IMR-90 (cell line): ENCODE measurements around the gene SNX5. TPM values are rescaled to one million over a fixed set of nuclear protein-coding genes. Genes with fewer than 3 reads are reported as not detected.

Experiments used
- ATAC-seq: fragments of 200-7000 bp; cut with Tn5 transposase; 2 replicates; pipeline ENCODE4 v1.9.1; 2020; ENCODE audit warnings: low read depth, mild to moderate bottlenecking, moderate library complexity
- BruUV-seq: library from RNA; stranded (reverse); fragments of 400-500 nt; replicated peaks from 2 replicates; lab custom pipeline; 2021; lab: Mats Ljungman, UMichigan
- CTCF ChIA-PET: fragments of 300-600 bp; formaldehyde crosslinking; extraction: SDS; loops from one replicate; lab custom pipeline; 2021; ENCODE audit warnings: antibody characterized with exemption; lab: Yijun Ruan, JAX
- POLR2A ChIA-PET: fragments of 300-600 bp; sonication (Branson Sonifier 250); formaldehyde crosslinking; loops from one replicate; lab custom pipeline; 2022; ENCODE audit warnings: antibody characterized with exemption; ENCODE audit not compliant: unreplicated experiment; lab: Charles Lee
- DNase-seq: peaks from one replicate; pipeline ENCODE4 v3.0.0; 2013
- H2AFZ ChIP-seq: replicated peaks from 2 replicates; pipeline ENCODE3; 2013; ENCODE audit warnings: low read length, mild to moderate bottlenecking; ENCODE audit not compliant: poor library complexity
- H2AK5ac ChIP-seq: 2 replicates; pipeline ENCODE4 v1.6.1; 2013; ENCODE audit warnings: low read depth, low read length, inconsistent platforms
- H2AK9ac ChIP-seq: replicated peaks from 2 replicates; pipeline ENCODE3; 2013; ENCODE audit warnings: mild to moderate bottlenecking, low read depth, low read length, moderate library complexity; ENCODE audit not compliant: poor library complexity
- H2BK120ac ChIP-seq: 2 replicates; pipeline ENCODE4 v1.6.1; 2013; ENCODE audit warnings: low read depth, low read length, inconsistent platforms
- H2BK15ac ChIP-seq: 3 replicates; pipeline ENCODE4 v1.6.1; 2013; ENCODE audit warnings: low read depth, low read length, inconsistent platforms
- H2BK20ac ChIP-seq: 2 replicates; pipeline ENCODE4 v1.6.1; 2013; ENCODE audit warnings: low read depth, mild to moderate bottlenecking, inconsistent platforms, low read length, moderate library complexity
- H2BK5ac ChIP-seq: 2 replicates; pipeline ENCODE4 v1.6.1; 2013; ENCODE audit warnings: mild to moderate bottlenecking, low read depth, low read length, inconsistent platforms; ENCODE audit not compliant: poor library complexity, severe bottlenecking
- H3K14ac ChIP-seq: replicated peaks from 2 replicates; pipeline ENCODE4 v1.6.1; 2013; ENCODE audit warnings: low read depth, low read length, inconsistent platforms
- H3K18ac ChIP-seq: 2 replicates; pipeline ENCODE4 v1.6.1; 2013; ENCODE audit warnings: low read depth, low read length, control low read depth
- H3K23ac ChIP-seq: 2 replicates; pipeline ENCODE4 v1.6.1; 2013; ENCODE audit warnings: low read depth, low read length, inconsistent platforms
- H3K27ac ChIP-seq: 2 replicates; pipeline ENCODE4 v1.5.1; 2013; ENCODE audit warnings: mild to moderate bottlenecking, control low read depth, low read length; ENCODE audit not compliant: insufficient read depth
- H3K27me3 ChIP-seq: 2 replicates; pipeline ENCODE4 v1.6.1; 2013; ENCODE audit warnings: low read length; ENCODE audit not compliant: control insufficient read depth, insufficient read depth
- H3K36me3 ChIP-seq: 2 replicates; pipeline ENCODE4 v1.6.1; 2013; ENCODE audit warnings: low read length, mixed read lengths; ENCODE audit not compliant: control insufficient read depth, insufficient read depth
- H3K4ac ChIP-seq: 2 replicates; pipeline ENCODE4 v1.6.1; 2013; ENCODE audit warnings: low read depth, low read length, inconsistent platforms
- H3K4me1 ChIP-seq: 2 replicates; pipeline ENCODE4 v1.6.1; 2013; ENCODE audit warnings: low read length, mixed read lengths; ENCODE audit not compliant: control insufficient read depth, insufficient read depth
- H3K4me2 ChIP-seq: 2 replicates; pipeline ENCODE4 v1.6.1; 2013; ENCODE audit warnings: low read depth, mild to moderate bottlenecking, control low read depth, low read length, moderate library complexity
- H3K4me3 ChIP-seq: 2 replicates; pipeline ENCODE4 v1.5.1; 2013; ENCODE audit warnings: low read depth, mild to moderate bottlenecking, control low read depth, low read length, moderate library complexity; ENCODE audit not compliant: insufficient read depth
- H3K56ac ChIP-seq: 2 replicates; pipeline ENCODE4 v1.6.1; 2013; ENCODE audit warnings: low read length, inconsistent platforms; ENCODE audit not compliant: insufficient read depth; ENCODE audit errors: extremely low read depth
- H3K79me1 ChIP-seq, 2 experiments: 2 replicates each; pipeline ENCODE4 v1.6.1; 2013; ENCODE audit warnings: low read length in 2 of 2, inconsistent platforms in 1 of 2, low read depth in 1 of 2
- H3K9ac ChIP-seq: 2 replicates; pipeline ENCODE4 v1.6.1; 2013; ENCODE audit warnings: low read depth, low read length, control low read depth
- H3K9me1 ChIP-seq: 2 replicates; pipeline ENCODE4 v1.6.1; 2013; ENCODE audit warnings: low read length, inconsistent platforms; ENCODE audit not compliant: insufficient read depth
- H3K9me3 ChIP-seq: 2 replicates; pipeline ENCODE4 v1.6.1; 2013; ENCODE audit warnings: low read length; ENCODE audit not compliant: control insufficient read depth, insufficient read depth
- H4K20me1 ChIP-seq: 2 replicates; pipeline ENCODE4 v1.6.1; 2013; ENCODE audit warnings: low read length, inconsistent platforms; ENCODE audit not compliant: insufficient read depth
- H4K5ac ChIP-seq: 2 replicates; pipeline ENCODE4 v1.6.1; 2013; ENCODE audit warnings: mild to moderate bottlenecking, low read depth, low read length, control low read depth
- H4K8ac ChIP-seq, 2 experiments: 2 replicates each; pipeline ENCODE4 v1.6.1; 2013; ENCODE audit warnings: low read depth in 2 of 2, low read length in 2 of 2, control low read depth in 1 of 2, inconsistent platforms in 1 of 2
- H4K91ac ChIP-seq: 2 replicates; pipeline ENCODE4 v1.6.1; 2013; ENCODE audit warnings: low read depth, low read length, inconsistent platforms; ENCODE audit not compliant: insufficient read depth
- BHLHE40 ChIP-seq: fragments of 150-350 bp; IDR thresholded peaks from 2 replicates; pipeline ENCODE4 v1.6.1; 2016; ENCODE audit warnings: mild to moderate bottlenecking, low read depth, low read length
- CHD1 ChIP-seq: IDR thresholded peaks from 2 replicates; pipeline ENCODE4 v1.6.1; 2012; ENCODE audit warnings: low read depth, low read length, improper control_type of control experiment
- CTCF ChIP-seq: conservative IDR thresholded peaks from 2 replicates; pipeline ENCODE4 v1.5.1; 2012; ENCODE audit warnings: mild to moderate bottlenecking, low read depth, low read length, improper control_type of control experiment
- ELK1 ChIP-seq: fragments of 150-350 bp; IDR thresholded peaks from 2 replicates; pipeline ENCODE4 v1.6.1; 2016; ENCODE audit warnings: low read depth, mild to moderate bottlenecking, low read length, moderate library complexity, borderline replicate concordance
- FOS ChIP-seq: fragments of 150-350 bp; IDR thresholded peaks from 2 replicates; pipeline ENCODE4 v1.6.1; 2016; ENCODE audit warnings: low read depth, low read length
- MAFK ChIP-seq: IDR thresholded peaks from 2 replicates; pipeline ENCODE4 v1.6.1; 2012; ENCODE audit warnings: low read depth, low read length, improper control_type of control experiment
- MXI1 ChIP-seq: IDR thresholded peaks from 2 replicates; pipeline ENCODE4 v1.6.1; 2012; ENCODE audit warnings: low read depth, mild to moderate bottlenecking, low read length, moderate library complexity, borderline replicate concordance
- NFE2L2 ChIP-seq: fragments of 150-350 bp; IDR thresholded peaks from 2 replicates; pipeline ENCODE4 v1.6.1; 2016; ENCODE audit warnings: low read depth, mild to moderate bottlenecking, low read length
- USF2 ChIP-seq: fragments of 150-350 bp; IDR thresholded peaks from 2 replicates; pipeline ENCODE4 v1.6.1; 2017; ENCODE audit warnings: mild to moderate bottlenecking, antibody characterized with exemption, low read length, low read depth
- WGBS, 2 experiments: methylation state at CpG; one replicate each; pipeline versions ENCODE4 v1.1.5 to v1.1.7; 2013; ENCODE audit warnings: missing lambda C conversion rate in 2 of 2; ENCODE audit not compliant: insufficient read length in 1 of 2; ENCODE audit errors: extremely low coverage in 2 of 2; 5-methylcytosine and 5-hydroxymethylcytosine counted together
- dilution Hi-C: fragments of 300-500 bp; cut with HindIII; formaldehyde crosslinking; loops from one replicate; pipeline ENCODE4 v1.14.3; 2018; ENCODE audit warnings: low sequenced_read_pairs; ENCODE audit not compliant: unreplicated experiment
- in situ Hi-C: fragments of 300-500 bp; cut with MboI; formaldehyde crosslinking; loops from 3 replicates; pipeline ENCODE4 v1.14.3; 2019; ENCODE audit warnings: low sequenced_read_pairs, inconsistent platforms, mixed read lengths
- intact Hi-C: fragments of 100-400 bp; cut with micrococcal nuclease; formaldehyde crosslinking; loops from 2 replicates; pipeline ENCODE4 v1.10.0; 2022
- polyA plus RNA-seq, 3 experiments: library from polyadenylated mRNA; depleted of rRNA; stranded (reverse); fragments of >200 nt; gene quantifications; 2 replicates each; pipeline ENCODE4 v1.2.3, GENCODE V29; 2012; ENCODE audit warnings: low replicate concordance in 1 of 3
- total RNA-seq: library from RNA; depleted of rRNA; stranded (reverse); fragments of >200 nt; gene quantifications from 2 replicates; pipeline ENCODE4 v1.2.3, GENCODE V29; 2012

SNX5 gene
- total and polyA plus RNA-seq, 2 of the 4 experiments (the other 2 are of a cell fraction) = 65.4 to 92.8 TPM

- no peaks in the 10 kb centered on the region for H3K9me3 ChIP-seq
- no peak overlapping the region for H2AFZ ChIP-seq
- H2BK15ac ChIP-seq = no peak overlapping the region
- BruUV-seq = no TSS peak
- H3K18ac ChIP-seq = no peak overlapping the region
- H4K5ac ChIP-seq = no peak overlapping the region
- peak overlapping the region; percentile 28; the same call in 1 of the 2 replicates for H3K4me3 ChIP-seq
- peak overlapping the region; percentile 89; the same call in 1 of the 2 replicates for H3K23ac ChIP-seq
- DNase-seq (peak; percentile 42), ATAC-seq (no peak)
- no CpG with 5 or more reads among the region's 2 CpGs for WGBS, 2 experiments
- H3K9ac ChIP-seq = no peak overlapping the region; the same call in 1 of the 2 replicates
- intact Hi-C loops = loop anchor here (2.0 kb wide), 1 partner anchor 19 kb away; no protein-coding TSS in a partner anchor
- H3K56ac ChIP-seq = no peak overlapping the region
- ChIA-PET POLR2A (no interaction called here), CTCF (interaction anchor here (1.1 kb wide), 1 partner anchor 10 kb away, joined by 3 read pairs; no protein-coding TSS in a partner anchor)
- H2BK20ac ChIP-seq = no peak overlapping the region
- peaks cover 20 to 41% of the 10 kb centered on the region in 2 experiments; a peak in 3 of 4 replicates for H3K79me1 ChIP-seq
- dilution Hi-C loops = no loop called here
- H2BK5ac ChIP-seq = peak overlapping the region; percentile 19
- peaks cover 4% of the 10 kb centered on the region; the same call in 1 of the 2 replicates for H3K36me3 ChIP-seq
- in situ Hi-C loops = no loop called here
- H3K4me1 ChIP-seq = peaks cover 5% of the 10 kb centered on the region
- no peak overlapping the region for H3K27ac ChIP-seq
- 0 out of 2 replicates have a peak overlapping the region, but pooled peaks have one; percentile 69 for H2BK120ac ChIP-seq
- TF ChIP-seq CTCF = no peak
- TF ChIP-seq ELK1 = no peak
- no peak for TF ChIP-seq CHD1
- no peak for TF ChIP-seq NFE2L2
- TF ChIP-seq USF2 = no peak
- no peak for TF ChIP-seq FOS
- no peak for TF ChIP-seq BHLHE40
- no peak for TF ChIP-seq MAFK
- no peak for TF ChIP-seq MXI1
- peaks cover 7% of the 10 kb centered on the region; the same call in 1 of the 2 replicates for H4K20me1 ChIP-seq
- H3K14ac ChIP-seq = peak overlapping the region; percentile 75; the same call in 1 of the 2 replicates
- H3K27me3 ChIP-seq = no peaks in the 10 kb centered on the region
- H3K4me2 ChIP-seq = peak overlapping the region; percentile 91
- H4K8ac ChIP-seq = peak overlapping the region in 1 of 2 experiments; percentile 50; a peak in 1 of 4 replicates
- no peak overlapping the region for H4K91ac ChIP-seq
- no peaks in the 10 kb centered on the region for H3K9me1 ChIP-seq
- no peak overlapping the region for H2AK9ac ChIP-seq
- peak overlapping the region; percentile 79; the same call in 1 of the 2 replicates for H3K4ac ChIP-seq
- no peak overlapping the region for H2AK5ac ChIP-seq
Observed at GRCh38 chr20:17972121-17972520, 3.5 kb upstream of the SNX5 start.
